Measurements from ENCODE around the gene HIRIP3.

The HIRIP3 gene

GRCh38 chr16:30026449-30026848 is 31.0 kb upstream of the HIRIP3 start:
- DNase-seq (ENCODE audit: low read depth), result no peak
- TF ChIP-seq POLR2A (IDR thresholded peaks at IDR 0.05; ENCODE audit: extremely low read depth, insufficient read length), result no peak
- TF ChIP-seq MYC (IDR thresholded peaks at IDR 0.05; ENCODE audit: low read depth, low read length), result no peak
- TF ChIP-seq MAX (IDR thresholded peaks at IDR 0.05; ENCODE audit: low read depth, low read length), result no peak
- no peak for TF ChIP-seq CTCF (IDR thresholded peaks at IDR 0.05; ENCODE audit: low read depth, low read length)
- H3K4me3 ChIP-seq (ENCODE audit: low read depth, low read length), result no peak overlapping the region

- H3K4me3 ChIP-seq (ENCODE audit: low read depth, low read length), result no peak overlapping the region
- no peak for DNase-seq (ENCODE audit: low read depth)
- no peak for TF ChIP-seq MYC (IDR thresholded peaks at IDR 0.05; ENCODE audit: low read depth, low read length)
- no peak for TF ChIP-seq MAX (IDR thresholded peaks at IDR 0.05; ENCODE audit: low read depth, low read length)
- no peak for TF ChIP-seq POLR2A (IDR thresholded peaks at IDR 0.05; ENCODE audit: extremely low read depth, insufficient read length)
- TF ChIP-seq CTCF (IDR thresholded peaks at IDR 0.05; ENCODE audit: low read depth, low read length), result no peak
Measured at GRCh38 chr16:30025574-30025973, 30.2 kb upstream of the HIRIP3 start.

GRCh38 chr16:30025156-30025555 is 29.7 kb upstream of the HIRIP3 start:
- TF ChIP-seq MAX (IDR thresholded peaks at IDR 0.05; ENCODE audit: low read depth, low read length) (no peak), CTCF (IDR thresholded peaks at IDR 0.05; ENCODE audit: low read depth, low read length) (no peak), MYC (IDR thresholded peaks at IDR 0.05; ENCODE audit: low read depth, low read length) (no peak), POLR2A (IDR thresholded peaks at IDR 0.05; ENCODE audit: extremely low read depth, insufficient read length) (no peak)
- no peak overlapping the region for H3K4me3 ChIP-seq (ENCODE audit: low read depth, low read length)
- DNase-seq (ENCODE audit: low read depth), result no peak

- no peak for DNase-seq (ENCODE audit: low read depth)
- TF ChIP-seq MYC (IDR thresholded peaks at IDR 0.05; ENCODE audit: low read depth, low read length) (no peak), POLR2A (IDR thresholded peaks at IDR 0.05; ENCODE audit: extremely low read depth, insufficient read length) (no peak), MAX (IDR thresholded peaks at IDR 0.05; ENCODE audit: low read depth, low read length) (no peak)
Measured at GRCh38 chr16:30024451-30024850, 29.0 kb upstream of the HIRIP3 start.

GRCh38 chr16:30023586-30023985 is 28.2 kb upstream of the HIRIP3 start:
- no peak overlapping the region for H3K4me3 ChIP-seq (ENCODE audit: low read depth, low read length)
- no peak for TF ChIP-seq CTCF (IDR thresholded peaks at IDR 0.05; ENCODE audit: low read depth, low read length)
- no peak for TF ChIP-seq MAX (IDR thresholded peaks at IDR 0.05; ENCODE audit: low read depth, low read length)
- no peak for TF ChIP-seq POLR2A (IDR thresholded peaks at IDR 0.05; ENCODE audit: extremely low read depth, insufficient read length)
- TF ChIP-seq MYC (IDR thresholded peaks at IDR 0.05; ENCODE audit: low read depth, low read length), result no peak

More at GRCh38 chr16:30024451-30024850, 29.0 kb upstream of the HIRIP3 start:
- no peak overlapping the region for H3K4me3 ChIP-seq (ENCODE audit: low read depth, low read length)

GRCh38 chr16:30022887-30023286 is 27.5 kb upstream of the HIRIP3 start, which contains the start of gene C16orf92:
Gene C16orf92 (plus strand): TSS chr16:30023198. CDS start chr16:30023341, 143 bp downstream.
- no peak for DNase-seq (ENCODE audit: low read depth)
- H3K4me3 ChIP-seq (ENCODE audit: low read depth, low read length), result no peak within 1 kb of the TSS
- no peak for TF ChIP-seq MYC (IDR thresholded peaks at IDR 0.05; ENCODE audit: low read depth, low read length)
- no peak for TF ChIP-seq CTCF (IDR thresholded peaks at IDR 0.05; ENCODE audit: low read depth, low read length)
- no peak for TF ChIP-seq MAX (IDR thresholded peaks at IDR 0.05; ENCODE audit: low read depth, low read length)
- TF ChIP-seq POLR2A (IDR thresholded peaks at IDR 0.05; ENCODE audit: extremely low read depth, insufficient read length), result no peak

More at GRCh38 chr16:30023586-30023985, 28.2 kb upstream of the HIRIP3 start:
- DNase-seq (ENCODE audit: low read depth), result no peak
